Measurements from ENCODE around the gene LGALS3BP. TPM values are rescaled to one million over a fixed set of nuclear protein-coding genes. Genes with fewer than 3 reads are reported as not detected.

The LGALS3BP gene
- total and polyA plus RNA-seq, 2 experiments from 2014 or later = 185 to 213 TPM

DNA sequence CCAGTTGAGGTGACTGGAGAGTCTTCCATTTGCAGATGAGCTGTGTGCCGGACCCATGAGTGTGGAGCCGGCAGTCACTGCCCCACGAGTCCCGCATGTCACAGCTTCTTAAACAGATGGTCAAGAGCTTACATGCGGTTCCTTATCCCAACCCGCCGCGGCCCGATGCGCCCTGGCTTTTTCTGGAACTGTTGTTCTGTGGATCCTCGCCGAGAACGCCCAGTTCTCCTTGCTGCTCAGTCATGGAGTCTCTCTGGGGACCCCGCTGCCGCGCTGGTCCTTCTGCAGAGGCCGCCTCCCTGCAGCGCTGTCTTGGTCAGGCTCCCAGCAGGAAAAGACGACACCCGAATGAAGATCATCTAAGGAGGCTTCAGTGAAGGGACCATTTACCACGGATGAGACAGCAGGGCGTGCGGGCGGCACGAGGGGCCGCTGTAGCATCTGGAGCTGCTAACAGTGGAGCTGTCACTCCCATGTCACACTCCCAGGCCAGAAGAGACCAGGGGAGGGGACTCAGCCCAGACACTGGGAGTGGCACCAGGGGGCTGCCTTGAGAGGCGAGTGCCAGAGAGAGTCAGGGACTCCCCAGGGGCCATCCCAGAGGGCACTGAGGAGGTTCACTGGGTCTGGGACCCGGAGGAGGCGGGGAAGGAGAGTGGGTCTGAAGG lies 10.8 kb upstream of the LGALS3BP start:
- H3K36me3 ChIP-seq = peaks cover 5% of the 10 kb centered on the region
- H3K27me3 ChIP-seq = no peaks in the 10 kb centered on the region
- no peaks in the 10 kb centered on the region for H3K9me3 ChIP-seq (ENCODE audit: low read depth)
- no peak for DNase-seq (ENCODE audit: low read depth in 1 of 2, low spot score in 1 of 2)
- peaks cover 16% of the 10 kb centered on the region for H3K4me1 ChIP-seq (ENCODE audit: low read depth)
- TF ChIP-seq, protein P1, sequence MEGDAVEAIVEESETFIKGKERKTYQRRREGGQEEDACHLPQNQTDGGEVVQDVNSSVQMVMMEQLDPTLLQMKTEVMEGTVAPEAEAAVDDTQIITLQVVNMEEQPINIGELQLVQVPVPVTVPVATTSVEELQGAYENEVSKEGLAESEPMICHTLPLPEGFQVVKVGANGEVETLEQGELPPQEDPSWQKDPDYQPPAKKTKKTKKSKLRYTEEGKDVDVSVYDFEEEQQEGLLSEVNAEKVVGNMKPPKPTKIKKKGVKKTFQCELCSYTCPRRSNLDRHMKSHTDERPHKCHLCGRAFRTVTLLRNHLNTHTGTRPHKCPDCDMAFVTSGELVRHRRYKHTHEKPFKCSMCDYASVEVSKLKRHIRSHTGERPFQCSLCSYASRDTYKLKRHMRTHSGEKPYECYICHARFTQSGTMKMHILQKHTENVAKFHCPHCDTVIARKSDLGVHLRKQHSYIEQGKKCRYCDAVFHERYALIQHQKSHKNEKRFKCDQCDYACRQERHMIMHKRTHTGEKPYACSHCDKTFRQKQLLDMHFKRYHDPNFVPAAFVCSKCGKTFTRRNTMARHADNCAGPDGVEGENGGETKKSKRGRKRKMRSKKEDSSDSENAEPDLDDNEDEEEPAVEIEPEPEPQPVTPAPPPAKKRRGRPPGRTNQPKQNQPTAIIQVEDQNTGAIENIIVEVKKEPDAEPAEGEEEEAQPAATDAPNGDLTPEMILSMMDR (IDR thresholded peaks at IDR 0.05; ENCODE audit: low read depth, low read length) = no peak
- H3K27ac ChIP-seq = no peak overlapping the region
- H3K4me3 ChIP-seq = no peak overlapping the region

- H3K27ac ChIP-seq = no peak overlapping the region
- TF ChIP-seq, protein P1 (IDR thresholded peaks at IDR 0.05; ENCODE audit: low read depth, low read length) = no peak
- H3K27me3 ChIP-seq = no peaks in the 10 kb centered on the region
- H3K9me3 ChIP-seq (ENCODE audit: low read depth) = no peaks in the 10 kb centered on the region
- peaks cover 2% of the 10 kb centered on the region for H3K36me3 ChIP-seq
- DNase-seq (ENCODE audit: low read depth in 1 of 2, low spot score in 1 of 2) = peak in 1 of 2 donors; percentile 43
- no peak overlapping the region for H3K4me3 ChIP-seq
- peaks cover 16% of the 10 kb centered on the region for H3K4me1 ChIP-seq (ENCODE audit: low read depth)
Observed at GRCh38 chr17:78988152-78988551, 8.4 kb upstream of the LGALS3BP start.

- Histone ChIP-seq H3K27me3 (no peaks in the 10 kb centered on the region), H3K27ac (peak overlapping the region; percentile 46), H3K9me3 (ENCODE audit: low read depth) (no peaks in the 10 kb centered on the region), H3K36me3 (peaks cover 2% of the 10 kb centered on the region), H3K4me1 (ENCODE audit: low read depth) (peaks cover 16% of the 10 kb centered on the region), H3K4me3 (peak overlapping the region; percentile 5)
- peak; percentile 45 to 80 for DNase-seq (ENCODE audit: low read depth in 1 of 2, low spot score in 1 of 2)
- TF ChIP-seq, protein P1 (IDR thresholded peaks at IDR 0.05; ENCODE audit: low read depth, low read length) = no peak
Observed at GRCh38 chr17:78986649-78987328, 7.1 kb upstream of the LGALS3BP start.

- no peak overlapping the region for H3K4me3 ChIP-seq
- DNase-seq (ENCODE audit: low read depth in 1 of 2, low spot score in 1 of 2) = peak in 1 of 2 donors; percentile 80
Observed at GRCh38 chr17:78986048-78986648, 6.4 kb upstream of the LGALS3BP start.

GRCh38 chr17:78985395-78985794 lies 5.7 kb upstream of the LGALS3BP start:
- Histone ChIP-seq H3K27me3 (no peaks in the 10 kb centered on the region), H3K9me3 (ENCODE audit: low read depth) (no peaks in the 10 kb centered on the region), H3K4me1 (ENCODE audit: low read depth) (peaks cover 18% of the 10 kb centered on the region), H3K27ac (no peak overlapping the region), H3K4me3 (no peak overlapping the region), H3K36me3 (no peaks in the 10 kb centered on the region)
- no peak for DNase-seq (ENCODE audit: low read depth in 1 of 2, low spot score in 1 of 2)
- TF ChIP-seq, protein P1 (IDR thresholded peaks at IDR 0.05; ENCODE audit: low read depth, low read length) = no peak

More at GRCh38 chr17:78986048-78986648, 6.4 kb upstream of the LGALS3BP start:
- H3K27ac ChIP-seq = peak overlapping the region; percentile 46
- no peaks in the 10 kb centered on the region for H3K9me3 ChIP-seq (ENCODE audit: low read depth)
- TF ChIP-seq, protein P1 (IDR thresholded peaks at IDR 0.05; ENCODE audit: low read depth, low read length) = peak; percentile 54
- no peaks in the 10 kb centered on the region for H3K27me3 ChIP-seq
- peaks cover 16% of the 10 kb centered on the region for H3K4me1 ChIP-seq (ENCODE audit: low read depth)
- peaks cover under 1% of the 10 kb centered on the region for H3K36me3 ChIP-seq

All from cardiac muscle cell (in vitro differentiated cells and primary cell).